Panc1 (cell line): ENCODE measurements around the gene PLAAT2. TPM values are rescaled to one million over a fixed set of nuclear protein-coding genes. Genes with fewer than 3 reads are reported as not detected.
"Not testable (repeated sequence)": the region's sequence is repeated elsewhere in the genome, so short reads cannot be mapped to it uniquely, and the experiment has no call there.

Experiments used
- ATAC-seq: fragments of 200-7000 bp; cut with Tn5 transposase; 2 replicates; pipeline ENCODE4 v1.9.1; 2020; ENCODE audit warnings: mild to moderate bottlenecking, moderate library complexity
- BruUV-seq: library from RNA; stranded (reverse); fragments of 400-500 nt; replicated peaks from 2 replicates; lab custom pipeline; 2021; lab: Mats Ljungman, UMichigan
- CTCF ChIA-PET: fragments of 300-600 bp; sonication (Branson Sonifier 250); formaldehyde crosslinking; loops from one replicate; lab custom pipeline; 2022; ENCODE audit warnings: antibody characterized with exemption; lab: Charles Lee
- POLR2A ChIA-PET: fragments of 300-600 bp; sonication (Branson Sonifier 250); formaldehyde crosslinking; loops from one replicate; lab custom pipeline; 2022; ENCODE audit warnings: antibody characterized with exemption; lab: Charles Lee
- DNase-seq: peaks from one replicate; pipeline ENCODE4 v3.0.0-alpha.2; 2010; ENCODE audit warnings: low read depth, low spot score
- H3K27ac ChIP-seq: 2 replicates; pipeline ENCODE4 v1.5.1; 2011; ENCODE audit warnings: mild to moderate bottlenecking, low read length, inconsistent platforms
- H3K27me3 ChIP-seq: fragments of 200-500 bp; sonication (Bioruptor generic); 2 replicates; pipeline ENCODE4 v1.6.0; 2014; ENCODE audit warnings: low read length, inconsistent platforms; ENCODE audit not compliant: control insufficient read depth, insufficient read depth
- H3K36me3 ChIP-seq: fragments of 200-500 bp; sonication (Bioruptor generic); 2 replicates; pipeline ENCODE4 v1.5.1; 2014; ENCODE audit warnings: inconsistent platforms, mild to moderate bottlenecking, low read length, moderate library complexity; ENCODE audit not compliant: control insufficient read depth, insufficient read depth
- H3K4me1 ChIP-seq: 2 replicates; pipeline ENCODE4 v1.5.1; 2011; ENCODE audit warnings: inconsistent platforms, mild to moderate bottlenecking, low read length, moderate library complexity; ENCODE audit not compliant: control insufficient read depth, insufficient read depth
- H3K4me3 ChIP-seq, 2 experiments: 2 replicates each; pipeline ENCODE4 v1.5.1; 2011 to 2012; ENCODE audit warnings: low read depth in 2 of 2, low read length in 2 of 2, mild to moderate bottlenecking in 2 of 2, inconsistent platforms in 1 of 2, moderate library complexity in 1 of 2
- H3K9me3 ChIP-seq: fragments of 200-500 bp; sonication (Bioruptor generic); 2 replicates; pipeline ENCODE4 v1.5.1; 2014; ENCODE audit warnings: low read depth, mild to moderate bottlenecking, inconsistent platforms, low read length, moderate library complexity; ENCODE audit not compliant: control insufficient read depth, insufficient read depth
- CTCF ChIP-seq: fragments of 450-650 bp; IDR thresholded peaks from 2 replicates; pipeline ENCODE4 v1.5.1; 2017; ENCODE audit warnings: mild to moderate bottlenecking
- POLR2AphosphoS5 ChIP-seq: IDR thresholded peaks from 2 replicates; pipeline ENCODE4 v1.6.1; 2012; ENCODE audit warnings: mild to moderate bottlenecking, low read depth, low read length, moderate library complexity
- SIN3A ChIP-seq: IDR thresholded peaks from 2 replicates; pipeline ENCODE4 v1.6.1; 2012; ENCODE audit warnings: low read depth, mild to moderate bottlenecking, low read length, moderate library complexity, borderline replicate concordance; ENCODE audit not compliant: insufficient read depth
- TCF7L2 ChIP-seq: IDR thresholded peaks from 2 replicates; pipeline ENCODE4 v1.6.1; 2011; ENCODE audit warnings: mild to moderate bottlenecking, low read depth, low read length, inconsistent platforms
- in situ Hi-C: cut with HindIII; loops from 2 replicates; pipeline ENCODE4 v1.10.0; 2016; ENCODE audit warnings: low sequenced_read_pairs, low pct_unique_long_range_greater_than_20kb
- intact Hi-C: fragments of 100-400 bp; cut with micrococcal nuclease; formaldehyde crosslinking; loops from one replicate; pipeline ENCODE4 v1.10.0; 2022; ENCODE audit not compliant: unreplicated experiment
- total RNA-seq: library from RNA; stranded (reverse); gene quantifications from one replicate; pipeline ENCODE4 v1.2.1, GENCODE V29; 2021; ENCODE audit not compliant: unreplicated experiment
- TF ChIP-seq, protein P1 (sequence below), 2 experiments: IDR thresholded peaks; 2 replicates each; pipeline ENCODE4 v1.6.1; 2011 to 2012; ENCODE audit warnings: low read depth in 2 of 2, control low read depth in 1 of 2, low read length in 1 of 2, mild to moderate bottlenecking in 1 of 2, moderate library complexity in 1 of 2; ENCODE audit not compliant: insufficient read depth in 1 of 2

Gene PLAAT2
- total RNA-seq, 1 experiment from 2014 or later = not detected

DNA sequence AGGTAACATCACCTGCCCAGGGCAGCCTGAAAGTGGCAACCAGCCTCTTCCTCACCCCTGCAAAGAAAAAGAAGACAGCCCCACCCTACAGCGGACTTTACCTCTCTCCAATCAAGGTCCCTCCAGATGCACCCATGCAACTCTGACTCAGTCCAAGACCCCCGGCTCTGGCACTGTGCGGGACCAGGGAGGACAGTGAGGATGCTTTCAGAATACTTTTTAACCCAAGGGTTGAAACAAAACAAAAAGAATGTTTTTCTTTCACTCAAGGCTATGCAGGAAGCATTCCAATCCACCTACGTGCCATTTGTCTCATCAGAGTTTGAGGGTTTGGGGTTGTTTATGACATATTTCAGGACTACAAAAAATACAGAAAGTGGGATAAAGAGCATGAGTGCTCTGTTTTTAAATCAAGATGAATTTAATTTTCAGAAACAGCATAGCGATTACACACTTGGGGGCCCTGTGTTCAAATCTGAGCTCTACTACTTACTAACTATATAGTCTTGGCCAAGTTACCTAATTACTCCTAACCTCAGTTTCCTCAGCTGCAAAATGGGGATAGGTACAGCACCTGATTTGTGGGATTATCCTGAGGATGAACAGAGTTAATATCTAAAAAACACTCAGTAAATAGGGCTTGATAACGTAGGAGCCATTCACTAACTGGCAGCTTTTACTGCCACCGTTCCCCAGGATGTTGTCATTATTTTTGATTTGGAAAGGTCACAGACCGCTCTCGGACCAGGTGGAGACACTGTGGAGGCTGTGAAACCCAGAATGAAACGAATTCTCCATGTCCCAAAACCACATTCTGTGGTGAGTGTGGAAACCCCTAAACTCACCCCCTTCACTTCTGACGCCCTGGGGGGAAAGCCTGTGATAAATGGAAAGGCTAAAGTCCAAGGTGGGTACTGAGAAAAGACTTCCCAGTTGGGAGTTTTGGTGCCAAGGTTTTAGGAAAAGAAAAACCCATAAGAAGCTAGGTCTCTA, 45.5 kb upstream of the PLAAT2 start:
- H3K4me1 ChIP-seq = peaks cover 30% of the 10 kb centered on the region
- no peak overlapping the region for H3K4me3 ChIP-seq
- in situ Hi-C loops (no loop called here), intact Hi-C loops (no loop called here)
- ATAC-seq (no peak), DNase-seq (no peak)
- ChIA-PET POLR2A (no interaction called here), CTCF (interaction anchor here (0.6 kb wide), 1 partner anchor 63 kb away, joined by 3 read pairs; no protein-coding TSS in a partner anchor)
- no peaks in the 10 kb centered on the region for H3K36me3 ChIP-seq
- peak overlapping the region; percentile 20; the same call in 1 of the 2 replicates for H3K27ac ChIP-seq
- H3K9me3 ChIP-seq = no peaks in the 10 kb centered on the region
- no peaks in the 10 kb centered on the region for H3K27me3 ChIP-seq
- no TSS peak for BruUV-seq
- TF ChIP-seq, protein P1, sequence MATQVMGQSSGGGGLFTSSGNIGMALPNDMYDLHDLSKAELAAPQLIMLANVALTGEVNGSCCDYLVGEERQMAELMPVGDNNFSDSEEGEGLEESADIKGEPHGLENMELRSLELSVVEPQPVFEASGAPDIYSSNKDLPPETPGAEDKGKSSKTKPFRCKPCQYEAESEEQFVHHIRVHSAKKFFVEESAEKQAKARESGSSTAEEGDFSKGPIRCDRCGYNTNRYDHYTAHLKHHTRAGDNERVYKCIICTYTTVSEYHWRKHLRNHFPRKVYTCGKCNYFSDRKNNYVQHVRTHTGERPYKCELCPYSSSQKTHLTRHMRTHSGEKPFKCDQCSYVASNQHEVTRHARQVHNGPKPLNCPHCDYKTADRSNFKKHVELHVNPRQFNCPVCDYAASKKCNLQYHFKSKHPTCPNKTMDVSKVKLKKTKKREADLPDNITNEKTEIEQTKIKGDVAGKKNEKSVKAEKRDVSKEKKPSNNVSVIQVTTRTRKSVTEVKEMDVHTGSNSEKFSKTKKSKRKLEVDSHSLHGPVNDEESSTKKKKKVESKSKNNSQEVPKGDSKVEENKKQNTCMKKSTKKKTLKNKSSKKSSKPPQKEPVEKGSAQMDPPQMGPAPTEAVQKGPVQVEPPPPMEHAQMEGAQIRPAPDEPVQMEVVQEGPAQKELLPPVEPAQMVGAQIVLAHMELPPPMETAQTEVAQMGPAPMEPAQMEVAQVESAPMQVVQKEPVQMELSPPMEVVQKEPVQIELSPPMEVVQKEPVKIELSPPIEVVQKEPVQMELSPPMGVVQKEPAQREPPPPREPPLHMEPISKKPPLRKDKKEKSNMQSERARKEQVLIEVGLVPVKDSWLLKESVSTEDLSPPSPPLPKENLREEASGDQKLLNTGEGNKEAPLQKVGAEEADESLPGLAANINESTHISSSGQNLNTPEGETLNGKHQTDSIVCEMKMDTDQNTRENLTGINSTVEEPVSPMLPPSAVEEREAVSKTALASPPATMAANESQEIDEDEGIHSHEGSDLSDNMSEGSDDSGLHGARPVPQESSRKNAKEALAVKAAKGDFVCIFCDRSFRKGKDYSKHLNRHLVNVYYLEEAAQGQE (IDR thresholded peaks at IDR 0.05; ENCODE audit: insufficient read depth in 1 of 2, low read depth in 2 of 2, low read length in 1 of 2) = no peak
- TF ChIP-seq POLR2AphosphoS5 (no peak), SIN3A (no peak), TCF7L2 (no peak), CTCF (no peak)

GRCh38 chr11:63603180-63603518, 40.0 kb upstream of the PLAAT2 start:
- in situ Hi-C loops = no loop called here
- no peaks in the 10 kb centered on the region for H3K27me3 ChIP-seq
- ATAC-seq (no peak), DNase-seq (no peak)
- H3K9me3 ChIP-seq = no peaks in the 10 kb centered on the region
- no peak for TF ChIP-seq TCF7L2
- TF ChIP-seq, protein P1 (IDR thresholded peaks at IDR 0.05; ENCODE audit: insufficient read depth in 1 of 2, low read depth in 2 of 2, low read length in 1 of 2) = no peak
- CTCF ChIA-PET = no interaction called here
- H3K4me1 ChIP-seq = no peaks in the 10 kb centered on the region
- H3K27ac ChIP-seq = no peak overlapping the region
- no TSS peak for BruUV-seq
- no peak overlapping the region for H3K4me3 ChIP-seq
- H3K36me3 ChIP-seq = no peaks in the 10 kb centered on the region
- intact Hi-C loops = no loop called here
- POLR2A ChIA-PET = no interaction called here

- H3K36me3 ChIP-seq, DNase-seq, ATAC-seq, H3K9me3 ChIP-seq, H3K27ac ChIP-seq, BruUV-seq, H3K4me1 ChIP-seq, H3K27me3 ChIP-seq, CTCF ChIA-PET, in situ Hi-C loops, intact Hi-C loops, H3K4me3 ChIP-seq: not testable (repeated sequence)
- POLR2A ChIA-PET = interaction anchor here (0.6 kb wide), 1 partner anchor 12 kb away, joined by 3 read pairs; no protein-coding TSS in a partner anchor
Observed at GRCh38 chr11:63602290-63603179, 39.4 kb upstream of the PLAAT2 start.
